Measurements from ENCODE around the gene TMEM51.

Gene TMEM51

DNA sequence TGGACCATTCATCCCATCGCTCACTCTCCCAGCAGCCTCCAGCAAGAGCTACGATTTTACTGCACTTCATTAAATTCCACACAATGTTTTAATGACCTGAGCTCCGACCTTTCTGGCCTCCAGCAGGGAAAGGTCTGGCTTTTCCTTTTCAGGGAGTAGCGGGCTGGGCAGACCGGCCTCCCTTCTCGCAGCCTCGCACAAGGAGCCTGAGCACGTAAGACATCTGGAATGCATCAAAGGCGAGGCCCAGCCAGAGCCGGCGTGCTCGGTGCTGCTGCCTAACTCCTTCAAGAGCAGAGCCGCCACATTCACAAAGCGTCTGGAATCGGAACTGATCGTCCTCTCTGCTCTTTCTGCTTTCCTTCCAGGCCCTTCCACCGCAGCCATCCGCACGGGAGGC is 61.0 kb downstream of the TMEM51 start:
- peak; percentile 64 for DNase-seq (ENCODE audit: low read depth)
- TF ChIP-seq CTCF (conservative IDR thresholded peaks at IDR 0.05; ENCODE audit: control insufficient read depth, insufficient read depth, low read depth, low read length) = no peak

GRCh38 chr1:15215116-15215515 is 61.6 kb downstream of the TMEM51 start:
- TF ChIP-seq CTCF (conservative IDR thresholded peaks at IDR 0.05; ENCODE audit: control insufficient read depth, insufficient read depth, low read depth, low read length) = no peak
- no peak for DNase-seq (ENCODE audit: low read depth)
- no peak overlapping the region for H3K4me3 ChIP-seq (ENCODE audit: control insufficient read depth, low read depth, low read length)

More for the DNA sequence above, 61.0 kb downstream of the TMEM51 start:
- no peak overlapping the region for H3K4me3 ChIP-seq (ENCODE audit: control insufficient read depth, low read depth, low read length)

GRCh38 chr1:15217654-15218053 is 64.1 kb downstream of the TMEM51 start:
- TF ChIP-seq CTCF (conservative IDR thresholded peaks at IDR 0.05; ENCODE audit: control insufficient read depth, insufficient read depth, low read depth, low read length) = no peak
- H3K4me3 ChIP-seq (ENCODE audit: control insufficient read depth, low read depth, low read length) = no peak overlapping the region
- no peak for DNase-seq (ENCODE audit: low read depth)

DNA sequence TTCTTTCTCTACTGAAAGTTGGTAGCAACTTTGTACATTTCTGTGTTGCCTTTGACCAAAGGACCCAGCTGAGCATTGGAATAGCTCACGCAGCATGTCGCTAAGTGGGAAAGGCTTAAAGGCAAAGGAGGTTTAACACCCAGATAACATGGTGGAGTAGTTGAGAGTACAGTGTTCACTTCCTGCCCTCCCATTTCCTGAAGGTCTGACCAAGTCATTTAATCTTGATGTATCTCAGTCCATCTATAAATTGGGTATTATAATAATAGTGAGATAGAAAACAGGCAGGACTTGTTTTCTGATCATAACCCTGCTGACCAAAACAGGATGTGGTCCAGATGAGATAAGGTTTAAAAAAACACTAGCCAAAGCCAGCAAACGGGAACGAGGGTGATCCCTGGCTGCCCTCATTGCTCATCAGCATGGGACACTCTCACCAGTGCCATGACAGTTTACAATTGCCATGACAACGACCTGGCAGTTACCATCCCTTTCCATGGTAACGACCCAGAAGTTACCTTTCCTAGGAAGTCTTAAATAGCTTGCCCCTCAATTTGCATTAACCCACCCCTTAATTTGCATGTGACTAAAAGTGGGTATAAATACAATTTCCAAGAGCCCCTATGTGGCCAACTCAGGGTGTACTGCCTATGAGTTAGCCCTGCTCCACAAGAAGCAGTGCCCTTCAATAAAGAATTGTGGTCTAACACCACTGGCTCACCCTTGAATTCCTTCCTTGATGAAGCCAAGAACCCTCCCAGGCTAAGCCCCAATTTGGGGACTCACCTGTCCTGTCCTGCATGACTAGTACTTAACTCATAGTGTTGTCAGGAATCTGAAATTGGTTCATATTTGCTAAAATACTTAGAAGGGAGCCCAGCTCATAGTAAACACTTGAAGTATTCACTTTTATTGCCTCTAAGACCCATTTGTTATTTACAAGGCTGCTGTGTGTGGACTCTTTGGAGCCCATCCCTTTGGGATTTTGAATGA is 65.0 kb downstream of the TMEM51 start:
- no peak for TF ChIP-seq CTCF (conservative IDR thresholded peaks at IDR 0.05; ENCODE audit: control insufficient read depth, insufficient read depth, low read depth, low read length)
- DNase-seq (ENCODE audit: low read depth) = peak; percentile 38
- no peak overlapping the region for H3K4me3 ChIP-seq (ENCODE audit: control insufficient read depth, low read depth, low read length)

DNA sequence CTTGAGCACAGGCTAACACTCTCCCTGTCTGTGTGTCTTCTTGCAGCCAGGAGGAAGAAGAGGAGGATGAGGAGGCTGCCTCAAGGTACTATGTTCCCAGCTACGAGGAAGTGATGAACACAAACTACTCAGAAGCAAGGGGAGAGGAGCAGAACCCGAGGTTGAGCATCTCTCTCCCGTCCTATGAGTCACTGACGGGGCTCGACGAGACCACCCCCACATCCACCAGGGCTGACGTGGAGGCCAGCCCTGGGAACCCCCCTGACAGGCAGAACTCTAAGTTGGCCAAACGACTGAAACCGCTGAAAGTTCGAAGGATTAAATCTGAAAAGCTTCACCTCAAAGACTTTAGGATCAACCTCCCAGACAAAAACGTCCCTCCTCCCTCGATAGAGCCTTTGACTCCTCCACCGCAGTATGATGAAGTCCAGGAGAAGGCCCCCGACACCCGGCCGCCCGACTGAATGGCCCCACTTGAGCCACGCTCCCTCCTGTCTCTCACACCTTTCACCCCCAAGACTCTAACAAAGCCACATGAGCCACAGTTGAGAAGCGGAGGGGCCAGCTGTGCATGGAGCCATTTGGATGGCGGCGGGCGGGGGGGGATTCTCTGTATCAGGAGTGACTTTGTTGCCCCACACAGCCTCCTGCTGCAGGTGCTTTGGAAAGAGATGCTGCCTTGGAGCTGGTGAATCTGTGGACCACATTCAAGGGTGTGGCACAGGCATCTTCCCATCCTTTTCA is 65.9 kb downstream of the TMEM51 start:
- no peak for TF ChIP-seq CTCF (conservative IDR thresholded peaks at IDR 0.05; ENCODE audit: control insufficient read depth, insufficient read depth, low read depth, low read length)
- DNase-seq (ENCODE audit: low read depth) = no peak
- no peak overlapping the region for H3K4me3 ChIP-seq (ENCODE audit: control insufficient read depth, low read depth, low read length)

- no peak for DNase-seq (ENCODE audit: low read depth)
- H3K4me3 ChIP-seq (ENCODE audit: control insufficient read depth, low read depth, low read length) = no peak overlapping the region
- TF ChIP-seq CTCF (conservative IDR thresholded peaks at IDR 0.05; ENCODE audit: control insufficient read depth, insufficient read depth, low read depth, low read length) = no peak
Observed at GRCh38 chr1:15220024-15220392, 66.5 kb downstream of the TMEM51 start.
